ENCODE results near the gene ZMIZ1.
"Not testable (repeated sequence)": the region's sequence is repeated elsewhere in the genome, so short reads cannot be mapped to it uniquely, and the experiment has no call there.

The ZMIZ1 gene

DNA sequence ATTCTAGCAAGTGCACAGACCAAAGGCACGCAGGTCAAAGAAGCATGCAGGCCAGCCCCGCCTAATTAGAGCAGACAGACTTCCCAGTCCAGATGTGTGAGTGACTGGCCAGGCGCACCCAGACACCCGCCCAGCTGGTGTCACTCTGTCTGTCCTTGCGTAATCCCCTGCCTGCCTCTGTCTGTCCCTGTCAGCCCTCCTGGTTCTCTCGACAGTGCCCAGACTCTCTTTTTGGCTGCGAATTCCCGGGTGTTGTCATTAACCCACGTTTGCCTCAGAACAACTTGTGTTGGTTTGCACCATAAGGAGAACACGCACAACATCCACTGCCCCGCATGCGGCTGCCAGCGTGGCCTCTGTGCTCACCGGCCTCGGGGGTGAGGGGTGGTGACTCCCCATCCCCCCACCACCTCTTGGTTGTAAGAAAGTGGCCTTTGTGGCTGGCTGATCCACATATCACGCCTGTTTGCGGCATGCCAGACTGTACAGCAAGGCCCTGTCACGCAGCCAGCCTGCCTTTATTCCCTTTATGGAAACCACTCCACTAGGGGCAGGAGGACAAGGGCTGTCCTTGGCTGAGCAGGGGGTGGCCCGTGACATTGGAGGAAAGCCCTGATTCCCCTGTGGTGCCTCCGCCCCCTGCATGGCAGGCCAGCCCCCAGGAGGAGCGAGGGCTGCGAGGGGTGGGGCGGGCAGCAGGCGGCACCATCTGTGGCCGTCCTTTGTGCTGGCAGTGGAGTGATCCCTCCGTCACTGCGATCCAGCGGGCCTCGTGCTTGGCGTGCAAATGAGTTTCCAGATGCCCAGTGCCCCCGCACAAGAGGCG is 205.7 kb downstream of the ZMIZ1 start:
- DNase-seq = no peak

DNA sequence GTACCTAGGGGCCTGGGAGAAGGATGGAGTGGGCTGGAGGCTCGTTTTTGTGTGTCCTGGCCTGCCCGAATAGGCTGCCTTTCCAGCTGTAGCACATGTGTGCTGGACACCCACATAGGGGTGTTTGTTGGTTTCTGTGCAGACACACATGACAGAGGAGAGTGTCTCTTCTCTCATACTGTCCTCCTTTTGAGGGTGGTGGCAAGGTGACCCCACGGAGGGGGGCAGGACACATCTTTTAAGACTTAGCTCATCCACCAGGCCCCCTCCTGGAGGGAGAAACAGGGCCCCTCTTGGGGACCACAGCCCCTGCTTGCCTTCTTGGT is 206.3 kb downstream of the ZMIZ1 start:
- DNase-seq = no peak

DNA sequence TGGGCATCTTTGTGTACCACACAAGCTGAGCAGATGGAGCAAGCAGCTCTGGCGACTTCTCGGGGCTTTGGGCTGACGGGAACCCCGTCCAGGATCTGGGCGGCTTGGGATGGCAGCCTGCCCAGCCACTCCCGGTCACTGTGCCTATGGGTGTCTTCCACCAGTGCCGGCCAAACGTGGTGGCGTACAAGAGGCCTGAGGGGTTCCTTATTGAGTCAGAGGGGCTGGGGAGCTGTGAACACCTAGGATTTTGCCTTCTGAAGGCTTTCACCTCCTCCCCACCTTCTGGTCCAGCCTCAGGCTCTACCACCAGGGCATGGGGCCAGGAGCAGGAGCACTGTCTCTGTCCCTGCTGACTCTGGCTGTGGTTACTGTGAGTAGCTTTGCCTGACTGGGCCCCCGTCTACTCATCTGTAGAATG is 206.7 kb downstream of the ZMIZ1 start:
- DNase-seq = no peak

DNA sequence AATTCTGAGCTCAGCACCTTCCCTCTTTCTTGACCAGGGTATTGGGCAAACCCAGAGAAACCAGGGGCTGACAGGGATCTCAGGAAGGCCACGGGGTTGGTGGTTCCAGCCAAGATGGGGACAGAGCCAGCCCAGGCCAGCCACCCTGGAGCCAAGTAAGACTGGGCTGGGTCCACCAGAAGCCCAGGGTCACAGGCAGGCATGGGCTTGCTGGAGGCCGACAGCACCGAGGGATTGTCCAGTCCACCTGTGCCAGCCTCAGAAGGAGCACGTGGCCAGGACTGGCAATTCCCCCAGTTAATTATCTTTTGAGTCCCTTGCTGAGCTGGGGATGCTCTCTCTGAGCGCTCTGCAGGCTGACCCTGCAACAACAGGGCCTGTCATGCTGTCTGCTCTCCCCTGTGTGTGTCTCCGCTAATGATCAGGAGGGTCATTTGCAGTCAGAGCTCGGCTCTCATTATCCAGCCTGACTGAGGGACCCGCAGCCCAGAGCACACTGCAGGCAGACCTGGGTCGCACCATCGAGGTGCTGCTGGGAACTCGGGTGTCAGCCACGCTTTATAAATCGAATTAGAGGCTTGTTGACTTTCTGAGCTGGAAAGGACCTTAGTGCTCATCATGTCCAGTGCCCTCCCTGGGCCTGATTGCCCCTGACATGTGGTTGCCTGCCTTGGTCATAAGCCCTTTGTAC is 209.0 kb downstream of the ZMIZ1 start:
- no peak for DNase-seq

DNA sequence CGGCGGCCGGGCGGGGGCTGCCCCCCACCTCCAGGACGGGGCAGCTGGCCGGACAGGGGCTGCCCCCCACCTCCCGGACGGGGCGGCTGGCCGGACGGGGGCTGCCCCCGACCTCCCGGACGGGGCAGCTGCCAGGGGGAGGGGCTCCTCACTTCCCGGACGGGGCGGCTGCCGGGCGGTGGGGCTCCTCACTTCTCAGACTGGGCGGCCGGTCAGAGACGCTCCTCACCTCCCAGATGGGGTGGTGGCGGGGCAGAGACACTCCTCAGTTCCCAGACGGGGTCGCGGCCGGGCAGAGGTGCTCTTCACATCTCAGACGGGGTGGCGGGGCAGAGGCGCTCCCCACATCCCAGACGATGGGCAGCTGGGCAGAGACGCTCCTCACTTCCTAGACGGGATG is 210.3 kb downstream of the ZMIZ1 start:
- not testable (repeated sequence) for DNase-seq

DNA sequence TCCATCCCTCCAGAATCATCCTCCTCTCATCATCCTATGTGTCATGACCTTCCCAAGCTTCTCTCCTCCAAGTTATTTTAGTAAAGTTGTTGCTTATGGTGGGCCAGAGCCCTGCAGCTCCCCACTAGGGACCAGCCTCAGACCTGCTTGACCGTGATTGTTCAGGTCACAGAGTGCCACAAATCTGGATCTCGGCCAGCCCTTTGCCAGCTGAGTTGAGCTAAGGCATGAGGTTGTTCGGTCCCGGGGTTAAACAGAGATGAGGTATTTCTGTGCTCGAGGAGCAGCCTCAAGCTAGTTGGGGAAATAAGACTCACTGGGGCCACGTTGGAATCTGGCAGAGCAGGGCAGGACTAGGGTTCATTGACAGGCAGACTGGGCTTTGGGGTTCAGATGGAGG is 212.2 kb downstream of the ZMIZ1 start:
- DNase-seq = no peak

DNA sequence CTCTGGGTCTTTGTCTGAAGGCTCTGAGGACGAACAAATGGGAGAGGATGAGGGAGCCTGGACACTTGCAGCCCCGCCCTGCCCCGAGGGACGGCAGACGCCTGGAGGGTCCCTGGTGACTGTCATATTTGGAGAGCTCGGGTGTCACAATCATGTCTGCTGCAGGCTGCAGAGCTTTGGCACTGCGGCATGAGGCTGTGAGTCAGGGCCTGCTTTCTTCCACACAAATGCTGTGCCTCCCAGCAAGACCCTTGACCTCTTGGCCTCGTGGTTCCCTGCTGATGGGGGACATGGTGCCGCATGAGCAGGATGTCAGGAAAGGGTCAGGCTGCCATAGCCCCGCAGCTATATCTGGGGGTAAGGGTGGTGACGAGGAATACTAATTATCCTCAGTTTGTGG is 213.6 kb downstream of the ZMIZ1 start:
- DNase-seq = no peak

DNA sequence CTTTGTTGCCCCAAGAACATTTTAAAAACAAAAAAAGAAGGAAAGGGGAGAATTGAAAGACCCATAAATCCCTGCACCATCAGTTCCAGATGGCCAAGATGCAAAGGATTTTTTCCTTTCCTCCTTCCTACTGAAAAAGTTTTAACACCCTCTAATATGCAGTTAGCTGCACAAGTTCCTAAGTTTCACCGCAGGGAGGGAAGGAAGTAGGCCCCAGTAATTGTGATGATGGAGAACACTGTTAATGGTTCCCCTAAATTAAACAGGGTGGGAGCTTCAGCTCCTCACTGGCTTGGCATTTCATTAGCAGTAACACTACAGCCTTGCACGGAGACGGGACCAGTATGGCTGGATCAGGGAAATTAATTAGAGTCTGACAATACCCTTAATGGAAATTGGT is 214.8 kb downstream of the ZMIZ1 start:
- DNase-seq = no peak

DNA sequence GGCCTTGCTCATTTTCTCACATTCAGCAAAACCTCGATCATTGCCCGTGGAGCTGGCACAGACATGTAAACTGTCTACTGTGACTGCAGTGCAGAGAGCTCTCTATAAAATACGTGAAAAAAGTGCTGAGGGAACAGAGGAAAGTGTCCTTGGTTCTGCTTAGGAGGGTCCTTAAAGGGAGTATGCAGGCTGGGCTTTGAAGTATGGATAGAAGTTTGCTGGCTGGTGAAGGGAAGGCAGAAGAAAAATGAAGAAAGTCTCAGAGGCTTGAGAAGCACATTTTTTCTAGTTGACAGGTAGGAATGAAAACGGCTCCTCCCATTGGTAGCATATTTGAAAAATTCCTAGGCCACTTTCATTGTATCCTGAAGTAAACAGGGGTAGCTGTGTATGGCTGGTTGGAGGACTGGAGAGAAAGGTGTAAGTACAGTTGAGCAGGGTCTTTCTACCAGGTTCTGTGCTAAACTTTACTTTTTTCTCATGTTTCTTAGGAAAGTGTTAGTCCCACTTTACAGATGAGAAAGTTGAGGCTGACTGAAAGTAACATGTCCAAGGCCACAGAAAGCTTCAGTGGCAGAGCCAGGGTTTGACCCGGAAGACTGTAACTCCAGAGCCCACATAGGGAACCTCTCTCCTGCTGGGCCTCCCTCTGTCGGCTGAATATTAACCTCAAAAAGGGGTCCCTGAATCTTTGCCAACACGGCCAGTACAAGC is 215.5 kb downstream of the ZMIZ1 start:
- no peak for DNase-seq

DNA sequence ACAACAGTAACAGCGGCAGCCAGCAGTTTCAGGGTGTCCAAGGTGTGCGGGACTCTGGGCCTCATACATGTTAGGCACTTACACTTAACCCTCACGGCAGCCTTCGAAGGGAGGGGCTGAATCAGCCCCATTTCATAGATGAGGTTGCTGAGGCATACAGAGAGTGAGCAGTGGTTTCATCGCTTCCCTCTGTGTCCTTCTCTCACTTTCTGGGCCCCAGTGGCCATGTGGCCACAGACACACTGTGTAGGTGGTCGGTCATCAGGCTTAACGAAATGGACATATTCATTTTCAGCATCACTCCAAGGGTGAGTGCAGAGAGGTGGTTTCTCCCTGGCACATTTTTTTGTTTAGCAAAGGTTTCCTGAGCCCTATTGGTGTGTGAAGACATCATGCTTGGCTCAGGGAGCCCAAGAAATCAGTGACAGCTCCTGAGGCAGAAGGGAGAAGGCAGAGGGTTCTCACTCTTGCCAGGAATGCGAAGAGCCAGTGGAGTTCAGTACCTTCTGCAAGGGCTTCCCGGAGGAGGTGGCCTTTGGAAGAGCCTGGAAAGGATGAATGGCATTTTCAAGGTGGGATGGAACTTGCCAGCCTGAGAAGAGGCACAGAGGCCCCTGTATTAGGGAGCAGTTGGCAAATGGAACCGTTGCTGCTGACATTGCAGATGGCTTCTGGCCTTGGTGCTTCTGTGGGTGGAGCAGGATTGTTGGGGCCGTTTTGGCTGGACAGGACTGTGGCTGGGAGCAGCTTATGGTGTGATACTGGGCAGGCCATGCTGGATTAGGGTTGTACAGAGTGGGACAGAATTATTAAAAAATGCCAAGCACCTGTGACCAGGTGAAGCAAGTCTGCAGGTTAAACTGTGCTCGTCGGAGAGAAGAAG is 216.8 kb downstream of the ZMIZ1 start:
- DNase-seq = peak; percentile 53

DNA sequence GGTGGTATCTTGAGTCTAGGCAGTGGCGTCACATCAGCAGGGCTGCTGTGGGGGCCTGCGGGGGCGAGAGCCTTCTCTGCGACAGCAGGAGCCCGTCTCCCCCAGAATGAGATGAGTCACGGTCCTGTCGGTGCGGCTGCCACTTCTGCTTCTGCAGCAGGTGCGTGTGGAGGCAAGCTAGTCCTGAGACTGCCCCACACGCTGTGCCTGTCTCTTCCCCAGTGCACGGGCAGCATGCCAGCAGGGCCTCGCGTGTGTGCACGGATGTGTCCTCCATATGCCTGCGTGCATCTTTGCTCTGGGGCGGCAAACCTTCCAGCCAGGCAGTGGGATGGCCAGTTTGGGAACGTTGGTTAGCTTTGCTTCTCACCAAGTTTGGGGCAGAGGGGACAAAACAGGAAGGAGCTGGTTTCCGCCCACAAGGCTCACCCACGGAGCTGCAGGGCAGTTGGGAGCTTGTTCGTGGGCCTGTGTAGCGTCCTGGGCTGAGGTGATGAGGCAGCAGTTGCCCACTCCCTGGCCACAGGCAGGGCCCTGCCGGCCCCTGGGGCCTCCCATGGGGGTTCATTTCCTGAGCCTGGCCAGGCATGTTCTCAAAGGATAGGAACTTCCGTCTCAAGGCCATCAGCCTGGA is 217.7 kb downstream of the ZMIZ1 start:
- peak; percentile 80 for DNase-seq

DNA sequence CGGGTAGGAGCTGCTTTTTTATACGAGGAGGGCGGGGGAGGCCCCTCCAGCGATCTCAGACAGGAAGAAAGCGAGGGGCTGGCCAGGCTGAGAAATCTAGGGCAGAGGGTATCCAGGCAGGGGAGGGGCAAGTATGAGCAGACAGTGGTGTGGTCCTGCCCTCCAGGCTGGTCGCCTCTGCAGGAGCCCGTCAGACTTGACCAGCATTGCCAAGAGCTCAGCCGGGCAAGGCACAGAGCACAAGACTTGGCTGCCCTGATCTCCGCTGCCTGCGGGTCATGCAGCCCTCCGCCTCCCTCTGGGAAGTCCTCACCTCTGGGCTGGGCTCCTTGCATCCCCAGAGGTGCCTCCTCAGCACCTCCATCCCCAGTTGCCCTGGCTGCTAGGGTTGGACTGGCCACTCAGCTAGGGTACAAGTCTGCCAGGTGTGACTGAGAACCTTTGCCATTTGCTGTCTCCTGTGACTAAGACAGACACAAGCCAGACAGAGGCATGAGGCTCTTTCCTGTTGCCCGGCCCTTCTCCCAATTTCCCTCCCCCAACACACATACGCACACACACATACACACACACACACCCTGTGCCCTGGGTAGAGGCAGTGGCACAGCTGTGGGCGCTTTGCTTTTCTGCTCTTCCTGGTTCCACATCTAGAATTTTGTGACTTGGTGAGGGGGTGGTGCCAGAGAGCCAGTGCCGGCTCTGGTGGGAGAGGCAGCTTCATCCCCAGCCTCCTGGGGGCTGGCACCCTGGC is 219.4 kb downstream of the ZMIZ1 start:
- DNase-seq = no peak

DNA sequence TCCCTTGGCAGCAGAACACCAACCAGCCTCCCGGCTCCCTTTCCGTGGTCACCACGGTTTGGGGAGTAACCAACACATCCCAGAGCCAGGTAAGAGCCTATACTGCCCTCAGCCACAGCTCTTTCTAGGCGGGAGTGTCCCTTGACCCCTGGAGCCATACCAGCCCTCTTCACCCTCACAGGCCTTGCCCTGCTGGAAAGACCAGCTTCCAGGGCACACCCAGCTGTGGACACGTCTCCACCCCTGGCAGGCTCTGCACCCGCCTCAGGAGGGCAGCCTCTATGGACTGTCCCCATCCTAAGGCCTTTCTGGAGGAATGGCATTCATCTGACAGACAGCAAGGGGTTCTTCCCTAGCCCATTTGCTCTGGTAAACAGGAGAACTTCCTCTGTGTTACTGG is 221.0 kb downstream of the ZMIZ1 start:
- DNase-seq = no peak

DNA sequence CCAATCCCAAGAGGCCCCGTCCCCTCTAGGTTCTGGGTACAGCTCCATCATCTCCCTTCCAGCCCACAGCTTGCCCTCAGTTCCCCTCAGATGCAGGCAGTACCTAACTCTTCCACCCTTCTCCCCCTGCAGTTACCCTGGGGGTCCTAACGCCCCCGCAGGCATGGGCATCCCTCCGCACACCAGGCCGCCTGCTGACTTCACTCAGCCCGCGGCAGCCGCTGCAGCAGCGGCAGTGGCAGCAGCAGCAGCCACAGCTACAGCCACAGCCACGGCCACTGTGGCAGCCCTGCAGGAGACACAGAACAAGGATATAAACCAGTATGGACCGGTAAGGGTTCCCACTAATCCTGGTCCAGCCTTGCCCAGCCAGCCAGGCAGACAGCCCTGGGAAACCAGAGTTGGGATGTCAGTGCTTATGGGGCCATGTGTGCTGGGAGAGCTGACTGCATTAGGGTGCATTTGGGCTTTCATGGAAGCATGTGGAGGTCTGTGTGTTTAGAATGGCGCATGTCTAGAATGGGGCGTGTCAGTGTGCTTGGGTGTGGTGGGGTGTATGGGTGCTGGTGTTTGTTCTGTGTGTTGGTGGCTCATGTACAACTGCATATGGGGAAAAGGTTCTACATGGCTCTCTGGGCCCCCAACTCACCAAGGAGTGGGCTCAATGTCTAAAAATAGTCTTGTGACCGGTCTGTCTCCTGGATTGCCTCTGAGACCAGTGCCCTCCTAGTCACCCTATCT is 223.4 kb downstream of the ZMIZ1 start:
- DNase-seq = no peak

DNA sequence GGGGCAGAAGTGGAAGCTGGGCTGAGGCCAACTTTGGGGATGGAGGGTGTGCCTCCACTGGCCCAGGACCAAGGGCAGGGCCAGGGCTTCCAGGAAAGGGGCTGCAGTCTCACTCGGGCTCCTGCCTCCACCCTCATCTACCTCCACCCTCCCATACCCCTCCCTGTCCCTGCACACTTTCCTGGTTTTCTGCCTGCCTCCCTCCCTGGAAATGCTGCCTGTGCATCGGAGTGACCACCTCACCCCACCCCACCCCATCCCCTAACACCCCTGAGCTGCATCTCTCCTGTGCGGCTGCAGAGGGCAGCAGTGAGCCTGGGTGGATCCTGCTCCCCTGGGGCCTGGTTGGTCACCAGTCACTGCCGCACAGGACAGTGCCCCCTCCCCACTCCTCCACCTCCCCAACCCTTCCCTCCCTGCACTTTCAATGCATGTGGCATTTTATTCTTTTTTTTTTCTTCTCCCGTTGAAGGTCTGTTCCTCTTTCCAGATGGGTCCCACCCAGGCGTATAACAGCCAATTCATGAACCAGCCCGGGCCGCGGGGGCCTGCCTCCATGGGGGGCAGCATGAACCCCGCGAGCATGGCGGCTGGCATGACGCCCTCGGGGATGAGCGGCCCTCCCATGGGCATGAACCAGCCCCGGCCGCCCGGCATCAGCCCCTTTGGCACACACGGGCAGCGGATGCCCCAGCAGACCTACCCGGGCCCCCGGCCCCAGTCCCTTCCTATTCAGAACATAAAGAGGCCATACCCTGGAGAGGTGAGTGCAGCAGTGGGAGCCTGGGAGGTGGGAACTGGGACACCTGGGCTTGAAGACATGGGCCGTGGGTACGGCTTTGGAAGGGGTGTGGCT is 224.4 kb downstream of the ZMIZ1 start:
- DNase-seq = peak; percentile 35

DNA sequence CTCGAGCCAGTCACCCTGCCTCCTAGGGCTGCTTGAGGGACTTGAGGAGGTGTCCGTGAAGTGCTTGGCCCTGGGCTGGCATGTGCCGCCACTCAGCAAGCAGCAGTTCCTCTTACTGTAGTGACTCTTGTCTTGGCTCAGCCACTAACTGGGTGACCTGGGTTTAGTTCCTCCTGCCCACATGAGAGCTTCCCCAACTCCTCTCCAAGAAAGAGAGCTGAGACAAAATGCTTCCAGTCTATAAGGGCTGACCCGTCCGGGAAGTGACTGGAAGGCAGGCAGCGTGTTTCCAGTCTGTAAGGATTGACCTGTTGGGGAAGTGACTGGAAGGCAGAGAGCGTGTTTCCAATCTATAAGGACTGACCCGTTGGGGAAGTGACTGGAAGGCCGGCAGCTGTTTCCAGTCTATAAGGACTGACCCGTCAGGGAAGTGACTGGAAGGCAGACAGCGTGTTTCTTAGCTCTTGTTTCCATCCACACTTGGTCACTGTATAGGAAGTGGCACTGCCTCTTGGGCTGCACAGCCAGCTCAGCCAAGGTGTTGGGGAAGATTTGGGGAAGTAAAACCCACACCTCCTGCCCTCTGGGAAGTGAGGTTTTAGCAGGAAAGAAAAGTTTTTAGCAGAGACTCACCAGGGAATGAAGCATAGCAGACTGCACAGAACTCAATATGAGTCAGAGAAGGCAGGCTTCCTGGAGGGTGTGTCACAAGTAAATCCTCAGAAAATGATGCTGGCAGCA is 225.2 kb downstream of the ZMIZ1 start:
- no peak for DNase-seq

DNA sequence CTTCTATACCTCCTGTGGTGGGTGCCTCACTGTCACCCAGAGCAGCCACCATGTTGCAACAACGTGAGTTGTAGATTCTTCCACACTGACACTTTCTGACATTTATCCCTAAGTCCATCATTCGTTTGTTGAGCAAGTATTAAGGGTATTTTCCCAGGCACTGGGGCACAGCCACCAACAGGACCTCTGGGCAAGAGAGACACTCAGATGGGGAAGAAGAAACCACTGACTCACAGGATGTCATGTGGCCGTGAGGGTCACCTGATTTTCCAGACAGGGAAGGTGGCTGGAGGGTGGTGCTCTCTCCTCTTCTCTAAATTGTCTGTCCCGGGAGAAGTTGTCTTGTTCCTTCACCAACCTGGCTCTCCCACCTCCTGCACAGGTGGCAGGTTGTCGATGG is 226.8 kb downstream of the ZMIZ1 start:
- no peak for DNase-seq

DNA sequence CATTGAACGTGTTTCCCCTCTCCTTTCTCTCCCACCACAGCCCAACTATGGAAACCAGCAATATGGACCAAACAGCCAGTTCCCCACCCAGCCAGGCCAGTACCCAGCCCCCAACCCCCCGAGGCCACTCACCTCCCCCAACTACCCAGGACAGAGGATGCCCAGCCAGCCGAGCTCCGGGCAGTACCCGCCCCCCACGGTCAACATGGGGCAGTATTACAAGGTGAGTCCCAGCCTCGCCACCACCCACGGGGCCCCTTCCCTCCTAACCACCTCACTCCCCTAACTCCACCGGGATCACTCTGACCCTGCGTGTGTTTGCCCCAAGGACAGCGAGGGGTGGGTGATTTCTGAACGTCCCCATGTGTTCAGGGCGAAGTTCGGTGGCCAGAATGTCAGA is 227.7 kb downstream of the ZMIZ1 start:
- DNase-seq = no peak
